Testis (tissue), 2 donors: ENCODE data around the gene CTNNA1.
"Not testable (repeated sequence)": the region's sequence is repeated elsewhere in the genome, so short reads cannot be mapped to it uniquely, and the experiment has no call there.

Experiments used
- POLR2A ChIP-seq: fragments of 450-650 bp; IDR thresholded peaks from one replicate; pipeline ENCODE4 v1.6.1; 2017; ENCODE audit warnings: antibody characterized with exemption, mild to moderate bottlenecking, moderate library complexity
- TF ChIP-seq, protein P1 (sequence below), 3 experiments: fragments of 450-650 bp in 2 of 3; fragments of 200-600 bp in 1 of 3; sonication (generic) in 1 of 3; IDR thresholded peaks; one replicate each; pipeline ENCODE4 v1.5.1; 2016 to 2019; ENCODE audit warnings: antibody characterized with exemption in 3 of 3, mild to moderate bottlenecking in 2 of 3, moderate library complexity in 1 of 3

GRCh38 chr5:138761115-138761514 is 7.9 kb downstream of the CTNNA1 start:
- TF ChIP-seq, protein P1, sequence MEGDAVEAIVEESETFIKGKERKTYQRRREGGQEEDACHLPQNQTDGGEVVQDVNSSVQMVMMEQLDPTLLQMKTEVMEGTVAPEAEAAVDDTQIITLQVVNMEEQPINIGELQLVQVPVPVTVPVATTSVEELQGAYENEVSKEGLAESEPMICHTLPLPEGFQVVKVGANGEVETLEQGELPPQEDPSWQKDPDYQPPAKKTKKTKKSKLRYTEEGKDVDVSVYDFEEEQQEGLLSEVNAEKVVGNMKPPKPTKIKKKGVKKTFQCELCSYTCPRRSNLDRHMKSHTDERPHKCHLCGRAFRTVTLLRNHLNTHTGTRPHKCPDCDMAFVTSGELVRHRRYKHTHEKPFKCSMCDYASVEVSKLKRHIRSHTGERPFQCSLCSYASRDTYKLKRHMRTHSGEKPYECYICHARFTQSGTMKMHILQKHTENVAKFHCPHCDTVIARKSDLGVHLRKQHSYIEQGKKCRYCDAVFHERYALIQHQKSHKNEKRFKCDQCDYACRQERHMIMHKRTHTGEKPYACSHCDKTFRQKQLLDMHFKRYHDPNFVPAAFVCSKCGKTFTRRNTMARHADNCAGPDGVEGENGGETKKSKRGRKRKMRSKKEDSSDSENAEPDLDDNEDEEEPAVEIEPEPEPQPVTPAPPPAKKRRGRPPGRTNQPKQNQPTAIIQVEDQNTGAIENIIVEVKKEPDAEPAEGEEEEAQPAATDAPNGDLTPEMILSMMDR (IDR thresholded peaks at IDR 0.05): not testable (repeated sequence)
- TF ChIP-seq POLR2A: not testable (repeated sequence)
